Stimulated activated CD4-positive, alpha-beta T cell treated with anti-CD3 and anti-CD28 coated beads, Interleukin-1b, Interleukin-23, amount 100 ng/mL, for 24 hours (primary cell): ENCODE results near the gene DNAAF6.

Experiments used
- DNase-seq, 4 experiments: peaks; one replicate each; pipeline ENCODE4 v3.0.0-alpha.2; 2020; ENCODE audit warnings: low read depth in 4 of 4, low spot score in 1 of 4

DNAAF6 gene

DNA sequence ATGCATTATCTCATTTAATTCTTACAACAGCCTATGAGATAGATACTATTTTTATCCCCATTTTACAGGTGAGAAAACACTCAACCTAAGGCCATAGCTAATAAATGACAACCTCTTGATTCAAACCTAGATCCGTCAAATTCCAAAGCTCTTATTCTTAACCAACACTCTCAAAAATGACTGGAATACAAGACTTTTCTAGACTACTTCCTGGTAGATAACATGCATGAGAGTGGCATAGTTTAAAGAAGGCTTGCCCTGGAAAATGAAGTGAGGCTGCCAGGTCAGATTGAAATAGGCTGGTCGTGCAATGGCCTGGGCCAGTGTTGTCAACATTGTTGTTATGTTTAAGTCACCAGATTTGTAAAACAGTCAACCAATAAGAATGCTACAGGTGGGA is 86.6 kb downstream of the DNAAF6 start:
- DNase-seq = no peak
